ENCODE results near the gene FKRP. TPM values are rescaled to one million over a fixed set of nuclear protein-coding genes. Genes with fewer than 3 reads are reported as not detected.

Gene FKRP
- total and polyA plus RNA-seq, 2 of the 13 experiments (the other 11 are each of a cell fraction or from before 2014, with no cell fraction given) = 7.3 to 9.8 TPM

GRCh38 chr19:46761418-46761831, 15.6 kb downstream of the FKRP start (continued):
- TF ChIP-seq ZBTB33 (CRISPR knock-in tag; IDR thresholded peaks at IDR 0.05) (no peak), ZNF619 (CRISPR knock-in tag; IDR thresholded peaks at IDR 0.05) (no peak), FLYWCH1 (CRISPR knock-in tag; IDR thresholded peaks at IDR 0.05) (0 out of 2 replicates have a peak, but pooled peaks have one; percentile 42), RBM39 (IDR thresholded peaks at IDR 0.05; ENCODE audit: low read depth, low read length, poor library complexity, severe bottlenecking) (no peak), ARHGAP35 (CRISPR knock-in tag; IDR thresholded peaks at IDR 0.05; ENCODE audit: borderline replicate concordance) (no peak), ZNF747 (CRISPR knock-in tag; IDR thresholded peaks at IDR 0.05; ENCODE audit: borderline replicate concordance) (no peak), ELK4 (CRISPR knock-in tag; IDR thresholded peaks at IDR 0.05; ENCODE audit: borderline replicate concordance) (no peak), KDM5B (CRISPR knock-in tag; IDR thresholded peaks at IDR 0.05; ENCODE audit: borderline replicate concordance) (no peak), ZNF670 (CRISPR knock-in tag; IDR thresholded peaks at IDR 0.05; ENCODE audit: borderline replicate concordance) (no peak), SRSF9 (IDR thresholded peaks at IDR 0.05; ENCODE audit: borderline replicate concordance, insufficient read depth, low read depth, low read length, poor library complexity, severe bottlenecking) (no peak), HNRNPL (IDR thresholded peaks at IDR 0.05; ENCODE audit: low read depth, low read length) (no peak), ZNF780A (CRISPR knock-in tag; IDR thresholded peaks at IDR 0.05) (no peak), KAT8 (CRISPR knock-in tag; IDR thresholded peaks at IDR 0.05) (peak; percentile 62; the same call in 1 of the 2 replicates), DBP (CRISPR knock-in tag; IDR thresholded peaks at IDR 0.05; ENCODE audit: not compliant biosample characterization) (peak; percentile 60), ZNF644 (CRISPR knock-in tag; IDR thresholded peaks at IDR 0.05; ENCODE audit: low read depth) (peak; percentile 77), SAP130 (CRISPR knock-in tag; IDR thresholded peaks at IDR 0.05; ENCODE audit: low read depth) (peak; percentile 63), PBX3 (CRISPR knock-in tag; IDR thresholded peaks at IDR 0.05; ENCODE audit: borderline replicate concordance) (no peak), ZNF382 (CRISPR knock-in tag; IDR thresholded peaks at IDR 0.05; ENCODE audit: borderline replicate concordance) (no peak), ZNF230 (CRISPR knock-in tag; IDR thresholded peaks at IDR 0.05) (no peak), MED13 (CRISPR knock-in tag; IDR thresholded peaks at IDR 0.05) (no peak), ZMYM3 (CRISPR knock-in tag; IDR thresholded peaks at IDR 0.05) (no peak), ZSCAN21 (CRISPR knock-in tag; IDR thresholded peaks at IDR 0.05; ENCODE audit: borderline replicate concordance) (no peak), ZNF558 (CRISPR knock-in tag; IDR thresholded peaks at IDR 0.05; ENCODE audit: borderline replicate concordance) (peak; percentile 56; the same call in 1 of the 2 replicates), PCBP1 (IDR thresholded peaks at IDR 0.05; ENCODE audit: borderline replicate concordance, low read depth, low read length) (no peak)
